ENCODE measurements around the gene TNS4. TPM values are rescaled to one million over a fixed set of nuclear protein-coding genes. Genes with fewer than 3 reads are reported as not detected.

TNS4 gene
- total and polyA plus RNA-seq, 8 donors: 0.03 to 1.6 (median 0.18) TPM; not detected in 2

- no peak for TF ChIP-seq CTCF (IDR thresholded peaks at IDR 0.05)
- peaks cover 65 to 83% of the 10 kb centered on the region in 2 donors for H3K4me1 ChIP-seq
- intact Hi-C loops (cut with DNase I): no loop called here
- peak overlapping the region in 1 of 2 donors; percentile 67 for H3K4me3 ChIP-seq
- DNase-seq (no peak), ATAC-seq (no peak)
- peaks cover 0 to under 1% of the 10 kb centered on the region in 2 donors for H3K36me3 ChIP-seq
- no peaks in the 10 kb centered on the region for H3K9me3 ChIP-seq
- H3K27me3 ChIP-seq: peaks cover 0 to 22% of the 10 kb centered on the region in 2 donors
- peak overlapping the region; percentile 72 to 78 for H3K27ac ChIP-seq
Observed at GRCh38 chr17:40447148-40447644, 54.2 kb downstream of the TNS4 start.

- intact Hi-C loops (cut with DNase I): no loop called here
- peaks cover 53 to 75% of the 10 kb centered on the region in 2 donors for H3K4me1 ChIP-seq
- H3K36me3 ChIP-seq: no peaks in the 10 kb centered on the region
- no peaks in the 10 kb centered on the region for H3K9me3 ChIP-seq
- no peak for DNase-seq
- ATAC-seq: no peak
- peak overlapping the region; percentile 64 to 67 for H3K4me3 ChIP-seq
- peak overlapping the region; percentile 87 to 93 for H3K27ac ChIP-seq
- no peak for TF ChIP-seq CTCF (IDR thresholded peaks at IDR 0.05)
- H3K27me3 ChIP-seq: peaks cover 0 to 25% of the 10 kb centered on the region in 2 donors
Observed at GRCh38 chr17:40445751-40446468, 55.5 kb downstream of the TNS4 start.

- no peak for ATAC-seq
- intact Hi-C loops (cut with DNase I): loop anchor here in 1 of 2 donors (5.0 kb wide), 1 partner anchor 88 kb away; no protein-coding TSS in a partner anchor
Observed at GRCh38 chr17:40443988-40444899, 57.2 kb downstream of the TNS4 start.

GRCh38 chr17:40443196-40443987, 58.0 kb downstream of the TNS4 start, which contains the start of gene IGFBP4:
IGFBP4 (plus strand) TSS chr17:40443450; CDS start chr17:40443736, 286 bp downstream.
- H3K4me1 ChIP-seq: peaks cover 29 to 51% of the 10 kb centered on the region in 2 donors
- H3K4me3 ChIP-seq: peak within 1 kb of the TSS; percentile 64 to 67
- DNase-seq: peak; percentile 73 to 94 (median 86)
- peak; percentile 7 to 35 for TF ChIP-seq CTCF (IDR thresholded peaks at IDR 0.05)
- H3K27ac ChIP-seq: peak within 1 kb of the TSS; percentile 87 to 93
- peaks cover 0 to 25% of the 10 kb centered on the region in 2 donors for H3K27me3 ChIP-seq
- peak; percentile 74 for ATAC-seq
- no peaks in the 10 kb centered on the region for H3K36me3 ChIP-seq
- no peaks in the 10 kb centered on the region for H3K9me3 ChIP-seq
- intact Hi-C loops (cut with DNase I): loop anchor here in 1 of 2 donors (5.0 kb wide), 1 partner anchor 89 kb away; no protein-coding TSS in a partner anchor

More at GRCh38 chr17:40443988-40444899, 57.2 kb downstream of the TNS4 start:
- Histone ChIP-seq H3K9me3 (no peaks in the 10 kb centered on the region), H3K4me3 (peak overlapping the region; percentile 64 to 67), H3K4me1 (peaks cover 38 to 59% of the 10 kb centered on the region in 2 donors), H3K27me3 (peaks cover 0 to 25% of the 10 kb centered on the region in 2 donors), H3K36me3 (no peaks in the 10 kb centered on the region), H3K27ac (peak overlapping the region; percentile 87 to 93)
- no peak for DNase-seq
- TF ChIP-seq CTCF (IDR thresholded peaks at IDR 0.05): no peak
